HG03135 (cell line): ENCODE data around the gene ODF4.

Experiments
- ATAC-seq: cut with Tn5 transposase; IDR thresholded peaks from one replicate; pipeline ENCODE4 v1.9.1; 2021; ENCODE audit warnings: mild to moderate bottlenecking, moderate library complexity; ENCODE audit not compliant: unreplicated experiment

ODF4 gene, protein sequence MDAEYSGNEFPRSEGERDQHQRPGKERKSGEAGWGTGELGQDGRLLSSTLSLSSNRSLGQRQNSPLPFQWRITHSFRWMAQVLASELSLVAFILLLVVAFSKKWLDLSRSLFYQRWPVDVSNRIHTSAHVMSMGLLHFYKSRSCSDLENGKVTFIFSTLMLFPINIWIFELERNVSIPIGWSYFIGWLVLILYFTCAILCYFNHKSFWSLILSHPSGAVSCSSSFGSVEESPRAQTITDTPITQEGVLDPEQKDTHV

DNA sequence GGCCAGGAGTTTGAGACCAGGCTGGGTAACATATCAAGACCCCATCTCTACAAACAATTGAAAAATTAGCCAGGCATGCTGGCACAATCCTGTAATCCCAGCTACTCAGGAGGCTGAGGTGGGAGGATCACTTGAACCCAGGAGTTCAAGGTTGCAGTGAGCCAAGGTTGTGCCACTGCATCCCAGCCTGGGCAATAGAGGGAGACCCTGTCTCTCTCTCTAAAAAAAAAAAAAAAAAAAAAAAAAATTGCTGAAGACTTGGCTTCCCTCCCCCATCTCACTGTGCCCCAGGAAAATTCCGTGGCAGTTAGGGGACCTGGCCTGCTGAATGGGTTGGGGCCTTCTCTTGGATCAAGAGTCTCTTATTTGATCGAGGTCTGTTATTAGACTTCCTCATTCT is at the start of gene ODF4:
Gene ODF4 (plus strand): TSS at position 301 of the 400 bp plus-strand sequence. CDS start 212 bp downstream, outside the sequence.
- ATAC-seq: no peak

DNA sequence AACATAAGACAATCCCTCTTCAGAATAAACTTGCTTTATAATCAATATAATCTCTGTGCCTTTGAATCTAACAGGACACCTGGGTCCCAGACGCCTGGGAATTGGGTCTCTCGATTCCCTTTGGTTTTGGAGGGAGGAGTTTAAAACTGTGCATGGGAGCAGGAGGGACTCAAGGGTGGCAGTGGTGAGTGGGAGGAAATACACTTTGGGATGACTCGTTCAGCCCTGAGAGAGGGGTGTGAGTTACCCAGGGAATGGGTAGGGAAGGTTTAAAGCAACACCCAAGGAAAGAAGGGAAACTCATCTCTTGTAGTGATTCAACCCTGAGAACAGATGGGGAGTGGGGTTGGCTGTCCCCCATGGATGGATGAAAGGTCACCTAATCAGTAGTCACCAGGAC is 49.6 kb upstream of the ODF4 start:
- ATAC-seq: no peak

DNA sequence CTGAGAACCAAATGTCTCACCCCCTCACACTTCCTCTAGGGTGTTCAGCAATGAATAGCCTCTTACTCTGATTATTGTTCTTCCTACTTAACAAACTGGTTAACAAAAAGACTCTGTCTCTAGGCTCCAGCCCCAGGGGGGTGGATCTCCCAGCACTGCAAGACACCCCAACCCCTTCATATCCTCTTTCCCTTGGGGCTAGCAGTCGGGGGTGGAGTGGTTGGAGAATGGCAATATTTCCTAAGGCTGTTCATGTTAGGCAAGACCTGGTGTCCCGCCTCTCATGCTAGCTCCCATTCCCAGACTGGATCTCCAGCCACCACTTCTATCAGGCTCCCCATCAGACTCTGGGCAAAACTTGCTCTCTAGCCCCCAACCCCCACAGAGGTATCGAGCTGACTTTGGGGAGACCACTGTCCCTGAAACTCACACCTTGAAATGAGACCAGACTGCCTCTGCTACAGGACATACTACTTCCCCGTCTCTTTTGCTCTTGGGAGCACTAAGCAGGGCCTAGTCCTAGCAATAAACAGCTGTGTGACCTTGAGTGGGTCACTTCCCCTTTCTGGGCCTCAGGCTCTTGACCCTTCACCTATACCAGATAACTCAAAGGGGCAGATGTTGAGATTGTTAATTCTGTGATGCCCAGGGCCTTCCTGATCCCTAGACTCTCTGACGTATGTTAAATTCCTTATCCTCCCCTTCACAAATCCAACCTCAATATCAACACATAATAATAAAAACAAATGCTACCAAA is 46.8 kb upstream of the ODF4 start:
- ATAC-seq: no peak

DNA sequence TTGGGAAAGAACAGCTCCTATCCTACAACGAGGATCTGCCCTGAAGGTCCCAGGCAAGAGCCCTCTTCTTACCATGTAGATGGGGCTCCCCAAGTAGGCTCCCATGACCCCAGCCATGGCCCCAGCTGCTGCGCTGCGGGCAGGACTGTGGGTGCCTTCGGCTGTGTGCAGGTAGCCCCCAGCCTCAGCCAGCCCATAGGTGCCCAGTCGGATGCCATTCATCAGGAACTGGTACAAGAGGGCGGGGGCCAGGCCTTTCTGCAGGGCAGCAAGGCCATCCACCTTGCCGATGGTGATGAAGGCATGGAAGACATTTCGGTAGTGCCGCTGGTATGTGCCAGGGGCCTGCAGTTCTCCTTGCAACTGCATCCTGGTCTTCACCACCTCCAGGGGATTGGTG is 45.3 kb upstream of the ODF4 start:
- ATAC-seq: no peak

DNA sequence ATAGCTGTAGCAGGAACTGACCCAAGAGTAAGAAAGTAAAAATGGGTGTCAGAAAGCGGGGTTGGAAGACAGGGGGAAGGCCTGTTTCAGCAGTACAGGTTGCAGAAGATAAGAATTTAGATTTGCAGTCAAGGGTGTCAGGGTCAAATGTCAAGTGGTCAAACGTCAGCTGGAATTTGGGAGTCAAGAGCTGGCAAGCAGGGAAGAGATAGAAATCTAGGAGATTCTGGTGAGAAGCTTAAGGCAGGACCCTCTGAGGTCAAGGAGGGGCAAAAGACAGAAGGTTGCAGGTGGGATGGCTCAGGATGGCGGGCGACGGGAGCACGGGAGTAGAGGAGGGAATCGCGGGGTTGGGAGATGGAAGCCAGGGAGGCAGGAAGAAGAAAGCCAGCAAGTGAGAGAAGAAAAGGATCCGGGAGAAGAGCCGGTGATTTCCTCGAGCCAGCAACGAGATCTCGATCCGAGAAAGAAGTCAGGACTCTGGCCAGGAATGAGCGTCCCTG is 44.8 kb upstream of the ODF4 start:
- no peak for ATAC-seq

DNA sequence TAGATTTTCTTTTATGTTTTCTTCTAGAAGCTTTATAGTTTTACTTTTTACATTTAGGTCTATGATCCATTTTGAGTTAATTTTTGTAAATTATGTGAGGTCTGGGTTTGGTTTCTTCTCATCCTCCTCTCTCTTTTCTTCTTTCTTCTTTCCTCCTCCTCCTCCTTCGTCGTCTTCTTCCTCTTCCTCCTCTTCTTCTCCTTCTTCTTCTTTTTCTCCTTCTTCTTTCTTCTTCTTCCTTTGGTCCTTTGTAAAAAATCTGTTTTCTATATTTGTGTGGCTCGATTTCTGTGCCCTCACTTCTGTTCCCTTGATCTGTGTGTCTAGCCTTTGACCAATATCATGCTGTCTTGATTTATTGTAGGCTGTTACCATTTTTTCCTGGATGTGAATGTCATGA is 39.4 kb upstream of the ODF4 start:
- no peak for ATAC-seq

DNA sequence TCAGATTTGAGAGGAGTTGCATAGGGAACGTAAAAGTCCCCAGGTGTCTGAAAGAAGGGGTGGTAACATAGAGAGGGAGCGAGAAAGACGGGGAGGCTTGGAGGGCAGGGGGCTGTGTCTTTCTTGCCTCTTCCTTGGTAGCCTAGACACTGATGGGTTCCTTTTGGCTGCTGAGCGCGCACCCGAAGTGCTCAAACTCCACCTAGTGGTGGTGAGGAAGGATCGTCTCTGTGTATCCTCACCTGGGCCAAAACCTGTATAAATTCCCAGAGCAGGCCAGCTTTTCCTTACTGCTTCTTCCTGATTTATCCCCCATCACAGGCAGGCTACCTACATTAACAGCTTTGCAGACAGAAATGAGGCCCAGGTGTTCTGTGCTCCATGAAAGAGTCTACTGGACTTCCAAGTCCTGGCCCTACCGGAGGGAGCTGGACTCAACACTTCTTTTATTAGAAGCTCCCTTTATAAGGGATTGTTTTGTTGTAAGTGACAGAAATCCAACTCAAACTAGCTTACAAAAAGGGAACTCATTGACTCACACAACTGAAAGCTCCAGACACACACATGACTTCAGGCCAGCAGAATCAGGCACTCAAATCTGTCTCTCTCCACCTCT is 38.9 kb upstream of the ODF4 start:
- ATAC-seq: no peak

DNA sequence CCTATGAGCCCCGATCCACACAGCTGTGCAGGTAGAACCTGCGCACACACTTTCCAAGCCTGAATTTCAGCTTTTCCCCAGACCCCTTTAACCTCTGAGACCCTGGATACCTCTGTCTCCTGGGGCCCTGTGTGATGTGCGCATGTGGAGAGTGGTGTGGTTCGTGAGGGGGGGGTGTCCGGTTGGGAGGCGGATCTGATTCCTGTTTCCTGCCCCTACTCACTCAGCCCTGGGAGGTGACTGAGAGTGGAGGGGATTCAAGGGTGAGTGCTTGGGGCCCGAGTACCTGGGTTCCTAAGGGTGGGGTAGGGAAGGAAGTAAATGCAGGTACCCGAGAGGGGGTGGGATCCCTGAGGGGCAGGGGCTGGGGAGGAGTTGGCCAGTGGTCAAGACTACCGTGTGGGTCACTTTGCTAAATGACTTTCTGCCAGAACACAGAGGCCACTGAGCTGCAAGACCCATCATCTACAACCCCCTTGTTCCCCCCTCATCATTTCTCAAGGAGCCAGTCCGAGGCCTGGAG is 29.0 kb upstream of the ODF4 start:
- no peak for ATAC-seq

DNA sequence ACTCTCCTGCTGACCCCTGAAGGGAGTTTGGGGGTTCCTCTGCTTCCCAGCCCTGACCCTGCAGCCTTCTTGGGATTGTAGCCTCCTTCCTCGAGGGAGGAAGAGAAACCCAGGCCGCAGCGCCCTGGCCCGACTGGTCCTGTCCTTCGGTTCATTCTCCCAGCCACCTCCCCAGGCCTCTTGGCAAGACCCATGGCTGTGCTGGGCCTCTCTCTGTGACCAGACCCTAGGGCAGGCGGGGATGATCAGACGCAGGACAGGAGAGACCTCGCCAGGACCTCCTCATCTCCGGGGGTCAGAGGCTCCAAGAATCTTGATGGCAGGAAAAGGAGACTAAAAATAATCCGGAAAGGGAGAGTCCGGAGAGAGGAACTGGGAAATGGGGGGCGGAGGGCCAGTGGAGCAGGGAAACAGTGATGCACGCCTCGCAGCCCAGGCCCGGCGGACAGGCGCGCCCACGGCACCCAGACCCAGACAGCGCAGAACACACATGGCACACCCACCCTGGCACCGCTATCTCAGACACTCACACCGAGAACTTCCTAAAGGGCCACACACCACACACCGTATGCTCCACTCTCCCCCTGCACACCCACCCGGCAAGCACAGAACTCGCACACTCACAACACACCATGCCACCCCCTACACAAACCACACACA is 28.4 kb upstream of the ODF4 start:
- no peak for ATAC-seq

DNA sequence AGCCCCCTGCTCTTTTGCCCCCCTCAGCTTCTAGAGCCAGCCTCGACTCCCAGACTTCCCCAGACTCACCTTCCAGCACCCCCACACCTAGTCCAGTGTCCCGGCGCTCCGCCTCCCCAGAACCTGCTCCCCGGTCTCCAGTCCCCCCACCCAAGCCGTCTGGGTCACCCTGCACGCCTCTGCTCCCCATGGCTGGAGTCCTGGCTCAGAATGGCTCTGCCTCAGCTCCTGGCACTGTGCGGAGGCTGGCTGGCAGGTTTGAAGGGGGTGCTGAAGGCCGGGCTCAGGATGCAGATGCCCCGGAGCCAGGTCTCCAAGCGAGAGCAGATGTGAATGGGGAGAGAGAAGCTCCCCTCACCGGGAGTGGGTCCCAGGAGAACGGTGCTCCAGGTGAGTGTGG is 27.4 kb upstream of the ODF4 start:
- no peak for ATAC-seq

DNA sequence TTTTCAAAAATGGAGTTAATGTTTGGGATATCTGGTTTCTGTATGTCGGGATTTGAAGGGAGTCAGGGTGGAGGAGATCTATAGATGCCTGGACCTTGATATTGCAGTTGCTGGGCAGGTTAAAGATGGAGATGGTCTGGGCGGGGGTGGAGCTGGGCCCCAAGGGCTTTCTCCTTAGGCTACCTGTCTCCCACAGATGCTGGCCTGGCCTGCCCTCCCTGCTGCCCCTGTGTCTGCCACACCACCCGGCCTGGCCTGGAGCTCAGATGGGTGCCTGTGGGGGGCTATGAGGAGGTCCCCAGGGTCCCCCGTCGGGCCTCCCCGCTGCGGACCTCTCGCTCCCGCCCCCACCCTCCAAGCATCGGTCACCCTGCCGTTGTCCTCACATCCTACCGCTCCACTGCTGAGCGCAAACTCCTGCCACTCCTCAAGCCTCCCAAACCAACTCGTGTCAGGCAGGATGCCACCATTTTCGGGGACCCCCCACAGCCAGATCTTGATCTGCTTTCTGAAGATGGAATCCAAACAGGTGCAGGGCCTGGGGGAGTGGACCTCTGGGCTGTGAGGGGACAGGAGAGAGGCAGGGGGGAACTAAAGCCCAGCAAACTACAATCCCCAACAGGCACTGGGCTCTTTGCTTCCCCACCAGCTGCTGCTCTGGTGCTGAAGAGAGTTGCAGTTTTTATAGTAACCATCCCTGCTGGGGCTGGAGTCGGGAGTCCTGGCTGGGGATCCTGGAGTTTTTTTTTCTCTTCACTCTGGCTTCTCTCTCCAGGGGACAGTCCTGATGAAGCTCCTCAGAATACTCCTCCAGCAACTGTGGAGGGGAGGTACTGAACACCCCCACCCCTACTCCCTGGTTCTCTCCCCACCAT is 26.7 kb upstream of the ODF4 start:
- no peak for ATAC-seq

DNA sequence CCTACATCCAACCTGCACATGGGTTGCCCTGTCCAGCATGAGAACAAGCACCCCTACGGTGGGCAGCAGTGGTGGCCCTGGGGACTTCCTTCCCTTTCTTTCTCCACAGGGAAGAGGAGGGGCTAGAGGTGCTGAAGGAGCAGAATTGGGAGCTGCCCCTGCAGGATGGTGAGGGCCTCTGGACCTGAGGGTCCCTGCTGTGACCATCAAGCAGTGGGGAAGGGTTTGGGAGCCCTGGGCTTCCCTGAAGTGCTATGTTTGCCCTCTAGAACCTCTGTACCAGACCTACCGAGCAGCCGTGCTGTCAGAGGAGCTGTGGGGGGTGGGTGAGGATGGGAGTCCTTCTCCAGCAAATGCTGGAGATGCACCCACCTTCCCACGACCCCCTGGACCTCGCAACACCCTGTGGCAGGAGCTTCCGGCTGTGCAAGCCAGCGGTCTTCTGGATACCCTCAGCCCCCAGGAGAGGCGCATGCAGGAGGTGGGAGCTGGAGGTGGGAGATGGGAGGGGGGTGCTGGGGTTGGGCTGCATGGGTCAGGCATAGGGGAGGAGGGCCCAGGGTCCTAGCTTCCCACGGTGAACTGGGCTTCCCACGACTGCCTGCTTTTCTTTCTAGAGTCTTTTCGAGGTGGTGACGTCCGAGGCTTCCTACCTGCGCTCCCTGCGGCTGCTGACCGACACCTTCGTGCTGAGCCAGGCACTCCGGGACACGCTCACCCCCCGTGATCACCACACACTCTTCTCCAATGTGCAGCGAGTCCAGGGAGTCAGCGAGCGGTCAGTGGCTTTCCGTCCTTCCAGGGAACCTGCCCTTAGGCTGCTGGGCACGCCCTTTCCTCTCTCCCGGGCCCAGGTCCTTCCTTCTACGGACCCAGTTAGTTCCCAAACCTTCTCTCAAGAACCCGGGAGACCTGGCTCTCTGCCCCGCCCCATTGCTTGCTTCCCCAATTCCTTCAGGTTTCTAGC is 24.6 kb upstream of the ODF4 start:
- ATAC-seq: no peak

DNA sequence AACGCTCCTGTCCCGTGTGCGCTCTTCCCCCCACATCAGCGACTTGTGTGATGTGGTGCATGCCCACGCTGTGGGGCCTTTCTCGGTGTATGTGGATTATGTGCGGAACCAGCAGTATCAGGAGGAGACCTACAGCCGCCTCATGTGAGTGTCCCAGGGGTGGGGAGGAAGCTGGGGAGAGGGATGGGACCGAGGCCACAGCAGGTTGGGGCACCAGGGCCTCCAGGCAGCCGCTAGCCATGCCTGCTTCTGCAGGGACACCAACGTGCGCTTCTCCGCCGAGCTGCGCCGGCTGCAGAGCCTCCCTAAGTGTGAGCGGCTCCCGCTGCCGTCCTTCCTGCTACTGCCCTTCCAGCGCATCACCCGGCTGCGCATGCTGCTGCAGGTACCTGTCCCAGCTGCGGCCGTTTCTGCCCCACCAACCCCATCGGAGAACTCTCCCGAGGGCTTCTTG is 23.8 kb upstream of the ODF4 start:
- no peak for ATAC-seq

DNA sequence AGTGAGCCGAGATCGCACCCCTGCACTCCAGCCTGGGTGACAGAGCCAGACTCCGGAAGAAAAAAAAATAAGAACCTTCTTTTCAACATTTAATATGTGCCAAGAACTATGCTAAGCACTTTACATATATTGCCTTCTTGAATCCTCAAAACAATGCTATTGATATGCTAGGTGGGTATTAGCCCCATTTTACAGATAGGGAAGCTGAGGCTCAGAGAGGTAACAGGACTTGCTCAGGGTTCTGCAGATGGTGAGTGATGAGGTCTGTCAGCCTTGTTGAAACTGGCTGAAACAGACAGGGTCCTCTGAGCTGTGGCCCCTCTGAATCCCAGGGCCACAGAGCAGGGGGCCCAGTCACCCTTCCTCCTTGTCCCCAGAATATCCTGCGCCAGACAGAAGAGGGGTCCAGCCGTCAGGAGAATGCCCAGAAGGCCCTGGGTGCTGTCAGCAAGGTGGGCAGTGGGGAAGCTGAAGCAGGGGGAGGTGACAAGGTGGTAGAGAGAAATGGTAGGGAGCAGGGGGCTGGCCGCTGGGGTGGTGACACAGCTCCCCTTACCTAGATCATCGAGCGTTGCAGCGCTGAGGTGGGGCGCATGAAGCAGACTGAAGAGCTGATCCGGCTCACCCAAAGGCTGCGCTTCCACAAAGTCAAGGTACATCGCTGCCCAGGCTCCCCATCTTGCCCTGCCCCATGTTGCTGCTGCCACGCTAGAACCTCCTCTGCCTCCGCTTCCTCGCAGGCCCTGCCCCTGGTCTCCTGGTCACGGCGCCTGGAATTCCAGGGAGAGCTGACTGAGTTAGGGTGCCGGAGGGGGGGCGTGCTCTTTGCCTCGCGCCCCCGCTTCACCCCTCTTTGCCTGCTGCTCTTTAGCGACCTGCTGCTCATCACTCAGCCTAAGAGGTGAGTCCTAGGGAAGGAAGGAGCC is 21.4 kb upstream of the ODF4 start:
- no peak for ATAC-seq

DNA sequence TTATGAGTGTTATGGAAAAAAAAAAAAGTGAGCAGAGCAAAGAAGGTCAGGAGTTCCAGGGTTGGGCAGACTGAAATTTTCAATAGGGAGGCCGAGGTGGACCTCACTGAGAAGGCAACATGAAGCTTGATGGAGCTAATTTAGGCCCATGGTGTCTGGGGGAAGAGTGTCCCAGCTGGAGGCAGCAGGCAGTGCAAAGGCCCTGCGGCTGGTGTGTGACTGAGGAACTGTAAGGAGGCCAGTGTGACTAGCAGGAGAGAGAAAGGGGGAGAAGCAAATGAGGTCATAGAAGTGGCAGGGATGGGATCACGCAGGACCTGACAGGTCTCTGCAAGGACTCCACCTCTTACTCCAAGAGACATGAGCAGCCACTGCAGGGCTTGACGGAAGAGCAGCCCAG is 19.4 kb upstream of the ODF4 start:
- no peak for ATAC-seq

DNA sequence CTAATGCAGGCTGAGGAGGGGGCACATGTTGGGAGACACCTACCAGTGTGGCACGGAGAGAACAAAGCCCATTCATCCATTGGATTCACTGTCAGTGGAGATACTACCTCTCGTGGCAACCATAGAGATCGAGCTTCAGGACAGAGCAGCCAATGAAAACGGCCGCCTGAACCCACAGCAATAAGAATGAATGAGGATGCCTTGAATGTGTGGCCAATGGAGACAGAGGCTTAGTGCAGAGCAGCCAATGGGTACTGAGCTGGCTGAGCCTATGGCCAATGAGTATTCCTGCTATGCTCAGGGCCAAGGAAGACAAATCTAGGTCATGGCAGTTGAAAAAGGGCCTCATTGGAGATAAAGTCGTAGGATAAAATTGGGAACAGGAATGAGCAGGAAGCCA is 18.6 kb upstream of the ODF4 start:
- no peak for ATAC-seq

DNA sequence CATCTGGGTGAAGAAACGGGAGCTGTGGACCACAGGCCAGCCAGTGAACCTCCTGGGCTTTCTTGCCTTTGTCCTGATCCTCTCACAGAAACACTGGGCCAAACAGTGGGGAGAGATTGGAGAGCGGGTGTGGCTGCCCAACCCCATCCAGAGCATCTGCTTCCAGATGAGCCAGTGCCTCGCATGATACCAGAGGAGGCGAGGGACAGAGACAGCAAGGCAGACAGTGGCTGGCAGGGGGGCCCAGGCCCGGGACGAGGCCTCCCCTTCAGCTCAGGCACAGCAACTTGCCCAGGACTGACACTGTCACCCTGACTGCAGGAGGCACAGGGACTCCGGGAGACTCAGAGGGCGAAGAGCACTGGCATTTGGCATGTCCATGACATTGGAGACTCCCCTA is 17.6 kb upstream of the ODF4 start:
- ATAC-seq: no peak

DNA sequence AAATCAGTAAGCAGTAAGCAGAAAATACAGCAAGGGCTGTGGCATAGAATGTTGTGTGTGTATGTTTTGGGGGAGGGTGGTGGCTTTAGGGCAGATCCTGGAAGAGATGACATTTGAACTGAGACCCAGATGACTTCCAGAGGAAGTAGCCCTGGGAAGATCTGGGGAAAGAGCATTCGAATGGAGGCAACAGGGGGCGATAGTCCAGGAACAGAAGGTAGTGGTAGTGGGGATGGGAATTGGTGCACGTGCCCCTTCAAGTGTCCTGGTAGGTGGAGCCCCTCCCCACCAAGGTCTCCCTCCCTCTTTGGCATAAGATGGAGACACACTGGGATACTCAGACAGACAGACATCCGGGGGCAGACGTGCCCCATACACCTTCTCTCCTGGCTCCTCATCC is 15.5 kb upstream of the ODF4 start:
- ATAC-seq: no peak
